ENCODE results near the gene RELN.

The RELN gene

GRCh38 chr7:103729026-103729425, 260.4 kb downstream of the RELN start:
- FAIRE-seq (no peak), DNase-seq (ENCODE audit: insufficient read length, low spot score) (no peak)
- no peak for TF ChIP-seq CTCF (IDR thresholded peaks at IDR 0.05; ENCODE audit: insufficient read depth, missing control alignments)

GRCh38 chr7:103727982-103728610, 261.4 kb downstream of the RELN start:
- no peak for FAIRE-seq

DNA sequence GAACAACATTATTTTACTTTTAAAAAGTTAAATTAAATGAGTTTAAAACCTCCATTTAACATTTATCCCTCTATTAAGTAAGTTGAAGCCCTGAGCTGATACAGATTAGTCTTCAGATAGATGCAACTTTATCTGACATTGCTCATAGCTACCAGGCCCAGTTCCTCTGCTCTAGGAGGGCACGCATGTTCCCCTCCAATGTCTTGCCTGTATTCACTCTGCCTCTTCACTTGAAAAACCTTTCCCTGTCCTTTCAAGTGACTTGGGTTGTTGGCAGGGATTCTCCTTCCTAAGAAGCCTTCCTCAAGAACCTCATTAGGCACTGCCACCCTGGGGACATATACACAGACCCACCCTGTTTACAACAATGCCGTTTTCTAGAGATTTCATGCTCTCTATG, 270.4 kb downstream of the RELN start:
- FAIRE-seq (no peak), DNase-seq (ENCODE audit: insufficient read length, low spot score) (no peak)
- no peak for TF ChIP-seq CTCF (IDR thresholded peaks at IDR 0.05; ENCODE audit: insufficient read depth, missing control alignments)

More at GRCh38 chr7:103727982-103728610, 261.4 kb downstream of the RELN start:
- no peak for DNase-seq (ENCODE audit: insufficient read length, low spot score)
- no peak for TF ChIP-seq CTCF (IDR thresholded peaks at IDR 0.05; ENCODE audit: insufficient read depth, missing control alignments)

GRCh38 chr7:103718482-103719061, 270.9 kb downstream of the RELN start:
- FAIRE-seq = no peak
- TF ChIP-seq CTCF (IDR thresholded peaks at IDR 0.05; ENCODE audit: insufficient read depth, missing control alignments) = no peak
- no peak for DNase-seq (ENCODE audit: insufficient read length, low spot score)

DNA sequence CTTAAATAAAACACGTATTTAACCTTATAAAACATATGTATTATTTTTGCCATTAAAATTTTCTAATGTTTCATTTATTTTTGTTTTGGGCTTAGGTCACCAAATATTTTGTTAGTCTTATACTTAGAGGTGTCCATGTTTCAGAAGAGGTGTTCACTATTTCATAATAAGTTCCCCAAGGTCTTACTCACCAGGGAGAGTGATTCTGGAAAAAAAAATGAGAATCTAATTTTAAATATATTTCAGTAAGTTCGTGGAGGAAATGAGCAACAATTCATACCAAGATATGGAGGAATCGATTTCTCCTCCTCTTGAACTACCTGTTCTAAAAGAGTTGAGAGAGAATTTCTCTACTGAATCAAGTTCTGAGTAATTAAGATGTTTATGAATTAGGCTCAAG, 271.9 kb downstream of the RELN start:
- DNase-seq (ENCODE audit: insufficient read length, low spot score) (no peak), FAIRE-seq (no peak)
- no peak for TF ChIP-seq CTCF (IDR thresholded peaks at IDR 0.05; ENCODE audit: insufficient read depth, missing control alignments)

DNA sequence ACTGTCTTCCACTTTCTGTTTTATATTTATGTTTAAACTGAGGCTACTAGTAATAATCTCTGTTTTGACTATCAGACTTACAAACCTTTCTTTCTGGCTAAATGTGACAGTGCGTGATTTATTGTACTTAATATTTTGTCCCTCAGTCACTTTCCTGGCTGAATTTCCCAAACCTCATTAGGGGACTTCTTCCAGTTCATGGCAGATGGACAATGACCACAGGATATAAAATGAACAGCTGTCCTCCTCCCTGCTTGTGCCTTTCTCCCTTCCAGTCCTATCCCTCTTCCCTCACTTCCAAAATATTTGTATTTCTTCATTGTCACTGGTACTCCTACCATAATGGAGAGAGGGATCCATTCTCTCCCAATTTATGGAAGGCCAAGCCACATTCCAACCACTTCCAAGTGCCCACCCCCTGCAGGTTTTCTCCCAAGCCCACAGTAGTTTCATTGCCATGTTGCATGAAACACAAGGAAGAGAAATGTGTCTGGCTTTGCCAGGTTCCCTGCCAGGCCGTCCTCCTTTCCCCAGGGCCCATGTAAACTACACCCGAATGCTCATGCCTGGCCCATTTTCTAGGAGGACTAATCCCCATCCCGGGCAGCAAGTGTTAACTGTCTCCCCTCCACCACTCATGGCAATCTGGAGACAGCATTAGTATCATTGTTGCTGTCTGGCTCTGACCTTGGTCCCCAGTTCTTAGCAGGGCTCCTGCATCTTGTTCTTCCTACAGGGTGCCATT, 273.9 kb downstream of the RELN start:
- FAIRE-seq (no peak), DNase-seq (ENCODE audit: insufficient read length, low spot score) (no peak)
- no peak for TF ChIP-seq CTCF (IDR thresholded peaks at IDR 0.05; ENCODE audit: insufficient read depth, missing control alignments)

All from D721Med (cell line).